ENCODE data around the gene PTX3.

- TF ChIP-seq POLR2A (IDR thresholded peaks at IDR 0.05), result no peak
- no peak for TF ChIP-seq CTCF (IDR thresholded peaks at IDR 0.05)
Observed at GRCh38 chr3:157423337-157423736, 13.3 kb upstream of the PTX3 start.
